Naive thymus-derived CD8-positive, alpha-beta T cell (primary cell): Measurements from ENCODE around the gene BACE1-AS. TPM values are rescaled to one million over a fixed set of nuclear protein-coding genes. Genes with fewer than 3 reads are reported as not detected.

ENCODE experiments used
- ATAC-seq, 2 donors: fragments of 150-1000 bp; cut with Tn5 transposase in 1 of 2; sonication (Bioruptor Pico), chemical (Tn5 transposase) in 1 of 2; 1 replicate in 1 of 2; 2 replicates in 1 of 2; pipeline ENCODE4 v1.10.0; 2021; ENCODE audit warnings: mild to moderate bottlenecking in 2 of 2, moderate library complexity in 2 of 2
- POLR2A ChIA-PET: fragments of 350-600 bp; sonication (Branson Sonifier 250); formaldehyde crosslinking; loops from one replicate; lab custom pipeline; 2021; ENCODE audit warnings: antibody characterized with exemption; lab: Charles Lee
- DNase-seq, 10 donors: peaks; one replicate each; pipeline versions ENCODE4 v3.0.0 to v3.0.0-alpha.2; 2020 to 2022
- H3K27ac Mint-ChIP-seq, 10 donors: one replicate each; pipeline ENCODE4 v1.8.0; 2020 to 2022; ENCODE audit warnings: mild to moderate bottlenecking in 10 of 10, mixed read lengths in 10 of 10, moderate library complexity in 4 of 10, inconsistent platforms in 1 of 10
- H3K27me3 Mint-ChIP-seq, 5 donors: one replicate each; pipeline ENCODE4 v1.8.0; 2021 to 2022; ENCODE audit warnings: mixed read lengths in 5 of 5
- H3K36me3 Mint-ChIP-seq, 3 donors: one replicate each; pipeline ENCODE4 v1.8.0; 2020 to 2022; ENCODE audit warnings: mixed read lengths in 3 of 3, mild to moderate bottlenecking in 2 of 3, inconsistent platforms in 1 of 3
- H3K4me1 Mint-ChIP-seq, 4 donors: one replicate each; pipeline ENCODE4 v1.8.0; 2021 to 2022; ENCODE audit warnings: mixed read lengths in 4 of 4
- H3K4me3 Mint-ChIP-seq, 10 donors: one replicate each; pipeline ENCODE4 v1.8.0; 2020 to 2022; ENCODE audit warnings: mild to moderate bottlenecking in 10 of 10, mixed read lengths in 10 of 10, moderate library complexity in 6 of 10, inconsistent platforms in 1 of 10
- H3K9me3 Mint-ChIP-seq, 9 donors: one replicate each; pipeline ENCODE4 v1.8.0; 2020 to 2022; ENCODE audit warnings: mixed read lengths in 9 of 9, mild to moderate bottlenecking in 3 of 9, inconsistent platforms in 1 of 9, moderate library complexity in 1 of 9
- polyA plus RNA-seq, 3 donors: library from polyadenylated mRNA; unstranded; fragments of 300-500 nt; fragmentation: Illumina TruSeq; gene quantifications; one replicate each; pipeline ENCODE4 v1.2.3, GENCODE V29; 2021
- total RNA-seq, 8 experiments: library from RNA in 2 of 8; stranded (reverse) in 2 of 8; gene quantifications; one replicate each; pipeline ENCODE4 v1.2.3 and lab custom pipeline; 2021 to 2026

The BACE1-AS gene
- total and polyA plus RNA-seq, 5 experiments from 2014 or later, result 0.19 to 11.6 (median 0.82) TPM

GRCh38 chr11:117273550-117274289 lies 17.4 kb upstream of the BACE1-AS start:
- ATAC-seq (no peak), DNase-seq (no peak)
- peaks cover 0 to 43% (median 32%) of the 10 kb centered on the region in 3 donors for H3K36me3 Mint-ChIP-seq
- H3K9me3 Mint-ChIP-seq, result peaks cover 0 to 5% (median 0%) of the 10 kb centered on the region in 9 donors
- POLR2A ChIA-PET, result no interaction called here
- H3K4me1 Mint-ChIP-seq, result peaks cover 0 to 14% (median 2%) of the 10 kb centered on the region in 4 donors
- no peaks in the 10 kb centered on the region for H3K27me3 Mint-ChIP-seq
- no peak overlapping the region for H3K4me3 Mint-ChIP-seq
- peak overlapping the region in 1 of 10 donors; percentile 17 for H3K27ac Mint-ChIP-seq

- Mint-ChIP-seq H3K4me3 (no peak overlapping the region), H3K27me3 (no peaks in the 10 kb centered on the region), H3K36me3 (peaks cover 14 to 62% (median 25%) of the 10 kb centered on the region in 3 donors), H3K4me1 (peaks cover 0 to 20% (median 3%) of the 10 kb centered on the region in 4 donors), H3K27ac (peak overlapping the region in 1 of 10 donors; percentile 43), H3K9me3 (peaks cover 0 to 3% (median 0%) of the 10 kb centered on the region in 9 donors)
- POLR2A ChIA-PET, result no interaction called here
- ATAC-seq (no peak), DNase-seq (no peak)
Measured at GRCh38 chr11:117278347-117278746, 12.8 kb upstream of the BACE1-AS start.

GRCh38 chr11:117279711-117280376 lies 11.3 kb upstream of the BACE1-AS start:
- Mint-ChIP-seq H3K9me3 (no peaks in the 10 kb centered on the region), H3K27ac (peak overlapping the region in 6 of 10 donors; percentile 19 to 96 (median 51)), H3K36me3 (peaks cover 14 to 67% (median 21%) of the 10 kb centered on the region in 3 donors), H3K4me3 (peak overlapping the region in 2 of 10 donors; percentile 46 to 70), H3K27me3 (no peaks in the 10 kb centered on the region), H3K4me1 (peaks cover 0 to 17% (median 3%) of the 10 kb centered on the region in 4 donors)
- no peak for ATAC-seq
- POLR2A ChIA-PET, result no interaction called here
- no peak for DNase-seq

GRCh38 chr11:117281159-117281558 lies 10.0 kb upstream of the BACE1-AS start:
- Mint-ChIP-seq H3K4me3 (peak overlapping the region in 1 of 10 donors; percentile 18), H3K27ac (peak overlapping the region in 2 of 10 donors; percentile 15 to 19), H3K27me3 (no peaks in the 10 kb centered on the region), H3K9me3 (no peaks in the 10 kb centered on the region), H3K4me1 (peaks cover 0 to 7% (median 3%) of the 10 kb centered on the region in 4 donors), H3K36me3 (peaks cover 14 to 68% (median 25%) of the 10 kb centered on the region in 3 donors)
- ATAC-seq (no peak), DNase-seq (no peak)
- POLR2A ChIA-PET, result no interaction called here

- POLR2A ChIA-PET, result no interaction called here
- Mint-ChIP-seq H3K36me3 (peaks cover 14 to 75% (median 27%) of the 10 kb centered on the region in 3 donors), H3K4me3 (no peak overlapping the region), H3K27ac (peak overlapping the region in 3 of 10 donors; percentile 19 to 60 (median 53)), H3K9me3 (no peaks in the 10 kb centered on the region), H3K27me3 (no peaks in the 10 kb centered on the region), H3K4me1 (peaks cover 0 to 7% (median 3%) of the 10 kb centered on the region in 4 donors)
- DNase-seq (no peak), ATAC-seq (no peak)
Measured at GRCh38 chr11:117281869-117282268, 9.3 kb upstream of the BACE1-AS start.

GRCh38 chr11:117282956-117283355 lies 8.2 kb upstream of the BACE1-AS start:
- Mint-ChIP-seq H3K36me3 (peaks cover 14 to 79% (median 27%) of the 10 kb centered on the region in 3 donors), H3K27me3 (no peaks in the 10 kb centered on the region), H3K4me3 (no peak overlapping the region), H3K27ac (peak overlapping the region in 1 of 10 donors; percentile 13), H3K4me1 (peaks cover 0 to 7% (median 3%) of the 10 kb centered on the region in 4 donors), H3K9me3 (no peaks in the 10 kb centered on the region)
- POLR2A ChIA-PET, result interaction anchor here (1.6 kb wide), 1 partner anchor 56 kb away, joined by 3 read pairs; no protein-coding TSS in a partner anchor
- ATAC-seq (no peak), DNase-seq (no peak)

GRCh38 chr11:117284053-117284452 lies 7.1 kb upstream of the BACE1-AS start:
- Mint-ChIP-seq H3K4me3 (no peak overlapping the region), H3K4me1 (peaks cover 0 to 7% (median 2%) of the 10 kb centered on the region in 4 donors), H3K27me3 (no peaks in the 10 kb centered on the region), H3K36me3 (peaks cover 14 to 80% (median 29%) of the 10 kb centered on the region in 3 donors), H3K27ac (no peak overlapping the region), H3K9me3 (no peaks in the 10 kb centered on the region)
- no peak for ATAC-seq
- no peak for DNase-seq
- POLR2A ChIA-PET, result interaction anchor here (1.6 kb wide), 1 partner anchor 57 kb away, joined by 3 read pairs; no protein-coding TSS in a partner anchor

GRCh38 chr11:117286588-117286987 lies 4.6 kb upstream of the BACE1-AS start:
- Mint-ChIP-seq H3K4me1 (no peaks in the 10 kb centered on the region), H3K27ac (peak overlapping the region in 3 of 10 donors; percentile 0 to 35 (median 8))
- POLR2A ChIA-PET, result no interaction called here

GRCh38 chr11:117287668-117288067 lies 3.5 kb upstream of the BACE1-AS start:
- DNase-seq (no peak), ATAC-seq (no peak)
- POLR2A ChIA-PET, result no interaction called here
- no peaks in the 10 kb centered on the region for H3K4me1 Mint-ChIP-seq
- H3K36me3 Mint-ChIP-seq, result peaks cover 2 to 53% (median 24%) of the 10 kb centered on the region in 3 donors
- H3K27me3 Mint-ChIP-seq, result no peaks in the 10 kb centered on the region
- H3K4me3 Mint-ChIP-seq, result no peak overlapping the region
- H3K9me3 Mint-ChIP-seq, result no peaks in the 10 kb centered on the region
- H3K27ac Mint-ChIP-seq, result peak overlapping the region in 1 of 10 donors; percentile 75

More at GRCh38 chr11:117286588-117286987, 4.6 kb upstream of the BACE1-AS start:
- no peaks in the 10 kb centered on the region for H3K27me3 Mint-ChIP-seq
- ATAC-seq (no peak), DNase-seq (no peak)
- H3K9me3 Mint-ChIP-seq, result no peaks in the 10 kb centered on the region
- H3K36me3 Mint-ChIP-seq, result peaks cover 13 to 64% (median 26%) of the 10 kb centered on the region in 3 donors
- no peak overlapping the region for H3K4me3 Mint-ChIP-seq

- no peaks in the 10 kb centered on the region for H3K9me3 Mint-ChIP-seq
- POLR2A ChIA-PET, result no interaction called here
- DNase-seq (no peak), ATAC-seq (no peak)
- H3K36me3 Mint-ChIP-seq, result peaks cover 0 to 37% (median 17%) of the 10 kb centered on the region in 3 donors
- H3K4me1 Mint-ChIP-seq, result no peaks in the 10 kb centered on the region
- H3K27ac Mint-ChIP-seq, result peak overlapping the region in 1 of 10 donors; percentile 63
- H3K27me3 Mint-ChIP-seq, result no peaks in the 10 kb centered on the region
- no peak overlapping the region for H3K4me3 Mint-ChIP-seq
Measured at GRCh38 chr11:117289795-117290194, 1.4 kb upstream of the BACE1-AS start.

- peaks cover 0 to 18% (median 8%) of the 10 kb centered on the region in 3 donors for H3K36me3 Mint-ChIP-seq
- DNase-seq (no peak), ATAC-seq (no peak)
- H3K4me1 Mint-ChIP-seq, result peaks cover 0 to 1% (median 0%) of the 10 kb centered on the region in 4 donors
- peak overlapping the region in 1 of 10 donors; percentile 23 for H3K27ac Mint-ChIP-seq
- H3K9me3 Mint-ChIP-seq, result no peaks in the 10 kb centered on the region
- POLR2A ChIA-PET, result no interaction called here
- H3K27me3 Mint-ChIP-seq, result no peaks in the 10 kb centered on the region
- no peak overlapping the region for H3K4me3 Mint-ChIP-seq
Measured at GRCh38 chr11:117292616-117293015, 1.5 kb downstream of the BACE1-AS start.

- peaks cover 0 to 1% (median 0%) of the 10 kb centered on the region in 9 donors for H3K9me3 Mint-ChIP-seq
- DNase-seq, result no peak
- peaks cover 0 to 1% (median 0%) of the 10 kb centered on the region in 4 donors for H3K4me1 Mint-ChIP-seq
- POLR2A ChIA-PET, result interaction anchor here (0.6 kb wide), 1 partner anchor 32 kb away, joined by 5 read pairs; the partner anchor contains the start of gene CEP164
- H3K4me3 Mint-ChIP-seq, result no peak overlapping the region
- no peaks in the 10 kb centered on the region for H3K27me3 Mint-ChIP-seq
- H3K36me3 Mint-ChIP-seq, result peaks cover 0 to 10% (median 0%) of the 10 kb centered on the region in 3 donors
- no peak for ATAC-seq
- no peak overlapping the region for H3K27ac Mint-ChIP-seq
Measured at GRCh38 chr11:117295438-117296137, 4.4 kb downstream of the BACE1-AS start.
